Measurements from ENCODE around the gene ENTPD5. TPM values are rescaled to one million over a fixed set of nuclear protein-coding genes. Genes with fewer than 3 reads are reported as not detected.
"Not testable (repeated sequence)": the region's sequence is repeated elsewhere in the genome, so short reads cannot be mapped to it uniquely, and the experiment has no call there.

ENTPD5 gene
- polyA plus RNA-seq, 4 donors = 16.9 to 53.1 (median 44.7) TPM

DNA sequence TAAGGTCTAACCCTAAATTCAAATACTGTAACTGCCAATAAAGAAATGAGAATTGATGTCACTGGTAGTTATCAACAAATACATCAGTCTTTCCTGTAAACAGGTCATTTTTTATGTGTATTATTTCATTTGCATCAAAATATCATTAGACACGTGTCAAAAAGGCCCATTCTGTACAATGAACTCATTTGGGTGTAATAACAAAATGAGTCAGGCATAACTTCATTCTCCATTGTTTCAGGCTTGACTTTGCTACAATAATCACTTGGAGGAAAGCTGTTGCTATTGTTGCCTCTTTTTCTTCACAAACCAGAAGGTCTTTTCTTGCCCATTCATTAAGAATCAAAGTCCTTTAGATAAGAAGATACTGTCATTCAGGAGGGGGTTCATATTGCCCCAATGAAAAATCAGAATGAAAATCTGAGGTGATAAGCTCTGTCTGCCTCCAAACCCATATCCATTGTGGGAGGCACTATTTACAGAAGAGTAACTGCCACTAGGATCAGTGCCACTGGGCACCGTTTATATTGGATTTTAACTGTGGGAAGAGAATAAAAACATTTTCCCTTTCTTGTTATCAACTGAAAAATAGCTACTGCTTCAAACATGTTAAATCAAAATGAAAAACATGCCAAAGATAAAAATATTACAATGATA is 10.1 kb downstream of the ENTPD5 start:
- DNase-seq (ENCODE audit: low read depth in 4 of 4, low spot score in 3 of 4) = no peak

- not testable (repeated sequence) for DNase-seq (ENCODE audit: low read depth in 4 of 4, low spot score in 3 of 4)
Observed at GRCh38 chr14:74005664-74006063, 13.4 kb downstream of the ENTPD5 start.

GRCh38 chr14:73998726-73999125 is 20.4 kb downstream of the ENTPD5 start:
- no peak for DNase-seq (ENCODE audit: low read depth in 4 of 4, low spot score in 3 of 4)

DNA sequence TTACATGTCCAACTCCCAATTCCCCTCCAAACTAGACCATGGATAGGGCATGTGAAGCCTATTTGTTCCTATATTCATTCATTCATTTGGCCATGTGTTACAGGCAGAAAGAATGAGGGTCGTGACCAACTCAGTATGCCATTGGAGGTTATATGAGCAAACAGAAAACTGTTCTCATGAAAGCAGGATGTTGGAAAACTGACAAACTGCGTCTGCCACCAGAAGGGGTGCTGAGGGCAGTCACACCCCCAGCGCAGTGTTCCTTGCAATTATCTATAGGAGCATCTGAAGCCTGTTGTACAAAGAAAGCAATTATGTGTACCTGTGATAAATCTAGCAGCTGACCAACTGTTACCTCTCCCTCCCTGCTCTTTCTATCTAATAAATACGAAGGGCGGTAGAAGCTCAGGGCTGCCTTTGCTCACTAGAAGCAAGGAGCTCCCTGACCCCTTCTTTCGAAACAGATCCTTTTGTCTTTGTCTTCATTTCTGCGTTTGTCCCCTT is 21.1 kb downstream of the ENTPD5 start:
- no peak for DNase-seq (ENCODE audit: low read depth in 4 of 4, low spot score in 3 of 4)

DNA sequence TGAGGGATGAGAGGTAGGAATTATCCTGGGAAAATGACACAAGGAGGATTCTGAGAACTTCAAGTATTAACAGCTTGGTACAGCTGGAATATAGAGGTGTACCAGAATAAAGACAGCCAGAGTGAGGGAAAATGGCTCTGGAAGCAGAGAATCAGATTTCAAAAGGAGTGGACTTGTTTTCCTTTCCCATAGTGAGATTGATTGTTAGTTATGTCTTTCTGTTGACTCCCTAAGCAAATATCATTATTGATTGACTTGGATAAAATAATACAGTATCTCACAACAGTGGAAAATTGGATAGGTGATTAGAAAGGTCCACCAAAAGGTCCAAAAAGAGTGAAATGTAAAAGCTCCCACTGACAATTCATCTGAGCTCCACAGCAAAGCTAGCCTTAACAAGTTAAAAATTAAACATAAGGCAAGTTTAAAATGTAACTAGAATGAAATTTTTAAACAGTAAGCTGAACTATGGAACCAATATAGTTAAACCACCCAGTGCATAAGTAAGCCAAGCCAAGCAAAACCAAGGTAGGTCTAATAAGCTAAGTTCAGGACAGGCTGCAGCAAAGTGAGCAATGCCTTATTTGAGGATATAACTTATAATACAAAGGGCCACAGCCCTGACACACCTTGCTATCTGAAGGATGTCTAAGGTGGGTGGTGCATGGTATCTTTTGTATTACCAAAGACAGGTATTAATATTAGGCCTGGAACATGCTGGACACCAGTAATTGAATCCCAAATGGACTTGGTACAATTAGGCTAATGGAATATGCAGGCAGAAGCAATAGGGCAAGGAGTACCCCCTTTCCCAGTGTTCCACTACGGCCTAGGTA is 21.8 kb downstream of the ENTPD5 start:
- no peak for DNase-seq (ENCODE audit: low read depth in 4 of 4, low spot score in 3 of 4)

DNA sequence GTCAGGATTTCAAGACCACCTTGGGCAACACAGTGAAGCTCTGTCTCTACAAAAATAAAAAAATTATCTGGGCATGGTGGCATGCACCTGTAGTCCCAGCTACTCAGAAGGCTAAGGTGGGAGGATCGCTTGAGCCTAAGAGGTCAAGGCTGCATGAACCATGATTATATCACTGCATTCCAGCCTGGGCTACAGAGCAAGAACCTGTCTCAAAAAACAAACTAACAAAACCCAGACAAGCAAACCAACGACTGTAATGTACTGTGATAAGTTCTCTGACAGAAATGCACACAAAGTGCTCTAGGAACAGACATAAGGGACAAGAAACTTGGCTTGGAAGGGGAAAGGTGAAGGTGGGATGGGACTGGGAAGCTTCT is 22.4 kb downstream of the ENTPD5 start:
- no peak for DNase-seq (ENCODE audit: low read depth in 4 of 4, low spot score in 3 of 4)

- no peak for DNase-seq (ENCODE audit: low read depth in 4 of 4, low spot score in 3 of 4)
Observed at GRCh38 chr14:73995977-73996378, 23.1 kb downstream of the ENTPD5 start.

GRCh38 chr14:73994926-73995325 is 24.2 kb downstream of the ENTPD5 start:
- not testable (repeated sequence) for DNase-seq (ENCODE audit: low read depth in 4 of 4, low spot score in 3 of 4)

- DNase-seq (ENCODE audit: low read depth in 4 of 4, low spot score in 3 of 4) = no peak
Observed at GRCh38 chr14:73991092-73991491, 28.0 kb downstream of the ENTPD5 start.

GRCh38 chr14:73988656-73989055 is 30.4 kb downstream of the ENTPD5 start:
- DNase-seq (ENCODE audit: low read depth in 4 of 4, low spot score in 3 of 4) = not testable (repeated sequence)

DNA sequence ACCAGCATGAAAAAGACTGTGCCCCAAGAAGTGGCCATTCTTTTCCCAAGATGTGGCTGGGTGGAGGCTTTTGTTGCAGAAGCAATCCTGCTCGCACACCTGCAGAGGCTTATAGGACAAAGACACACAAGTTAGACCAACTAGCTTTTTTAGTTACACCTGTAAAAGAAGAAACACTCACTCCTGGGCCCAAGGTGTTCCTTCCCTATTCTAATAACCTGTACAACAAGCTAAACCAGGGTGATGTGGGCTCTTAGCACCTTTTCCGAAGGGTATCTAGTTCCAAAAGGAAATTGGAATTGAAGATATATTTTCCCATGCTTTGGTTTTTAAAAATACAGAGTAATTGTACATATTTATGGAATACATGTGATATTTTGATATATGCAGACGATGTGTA is 31.0 kb downstream of the ENTPD5 start:
- no peak for DNase-seq (ENCODE audit: low read depth in 4 of 4, low spot score in 3 of 4)

DNA sequence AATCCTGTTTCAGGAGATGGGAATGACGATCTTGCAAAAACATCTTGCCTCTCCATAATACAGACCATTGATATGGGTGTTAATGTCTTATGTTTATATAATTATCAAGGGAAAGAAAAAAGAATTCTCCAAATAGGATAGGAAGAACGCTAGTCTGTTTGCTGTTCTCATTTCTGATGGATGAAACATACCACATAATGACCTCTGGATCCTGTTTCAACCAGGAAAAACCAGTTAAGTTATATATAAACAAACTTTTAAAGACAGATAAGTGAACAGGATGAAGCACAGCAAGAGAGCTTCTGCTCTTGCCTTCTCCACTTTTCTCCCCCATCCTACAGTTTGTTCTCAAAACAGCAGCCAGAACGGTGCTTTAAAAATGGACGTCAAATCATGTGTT is 41.2 kb downstream of the ENTPD5 start:
- no peak for DNase-seq (ENCODE audit: low read depth in 4 of 4, low spot score in 3 of 4)

DNA sequence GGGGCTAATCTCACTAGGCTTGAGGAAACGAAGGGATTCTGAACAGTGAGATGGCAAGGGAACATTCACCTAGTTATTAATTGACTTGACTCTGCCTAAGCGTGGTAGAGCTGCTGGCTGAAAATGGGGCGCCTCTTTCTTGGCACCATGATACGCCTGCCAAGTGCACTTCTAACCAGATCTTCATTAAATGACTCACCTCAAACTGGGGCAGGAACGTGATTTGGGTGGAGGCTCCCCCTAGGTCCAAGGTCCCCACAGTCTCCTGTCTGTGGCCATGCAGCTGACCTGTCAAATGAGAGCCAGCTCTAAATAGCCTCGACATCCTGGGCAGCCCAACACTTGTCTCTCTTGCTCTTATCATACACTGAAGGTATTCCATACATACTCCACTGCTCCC is 43.0 kb downstream of the ENTPD5 start:
- no peak for DNase-seq (ENCODE audit: low read depth in 4 of 4, low spot score in 3 of 4)

- no peak for DNase-seq (ENCODE audit: low read depth in 4 of 4, low spot score in 3 of 4)
Observed at GRCh38 chr14:73973497-73973896, 45.6 kb downstream of the ENTPD5 start.

DNA sequence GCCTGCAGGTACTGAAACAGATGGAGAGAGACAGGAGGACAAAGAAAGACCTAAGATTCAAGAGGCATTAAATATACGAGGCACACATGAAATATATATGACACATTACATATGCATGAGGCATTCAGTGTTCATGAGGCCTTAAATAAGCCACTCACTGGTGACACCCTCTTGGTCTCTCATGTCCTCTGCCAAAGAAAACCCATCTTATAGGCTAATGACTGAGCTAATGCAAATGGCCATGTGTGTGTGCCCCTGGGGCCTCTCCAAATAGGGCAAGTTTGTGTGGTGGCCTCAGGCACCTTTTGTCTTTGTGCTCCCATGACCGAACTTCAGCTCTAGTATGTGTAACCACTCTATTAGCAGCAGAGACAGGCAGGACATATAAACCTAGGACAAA is 50.2 kb downstream of the ENTPD5 start:
- no peak for DNase-seq (ENCODE audit: low read depth in 4 of 4, low spot score in 3 of 4)

DNA sequence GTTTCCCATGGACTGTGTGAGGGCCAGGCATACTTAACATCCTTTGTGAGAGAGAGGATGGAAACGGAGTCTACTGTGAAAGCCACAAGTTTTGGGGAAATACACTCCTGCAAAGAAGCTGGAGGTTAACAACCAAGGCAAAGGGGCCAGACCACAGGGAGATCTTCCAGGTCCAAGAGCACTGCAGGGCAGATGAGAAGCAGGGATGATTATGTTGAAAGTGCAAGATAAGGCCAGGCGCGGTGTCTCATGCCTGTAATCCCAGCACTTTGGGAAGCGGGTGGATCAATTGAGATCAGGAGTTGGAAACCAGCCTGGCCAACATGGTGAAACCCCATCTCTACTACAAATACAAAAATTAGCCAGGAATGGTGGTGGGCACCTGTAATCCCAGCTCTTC is 53.9 kb downstream of the ENTPD5 start:
- DNase-seq (ENCODE audit: low read depth in 4 of 4, low spot score in 3 of 4) = no peak

GRCh38 chr14:73961192-73961591 is 57.9 kb downstream of the ENTPD5 start:
- DNase-seq (ENCODE audit: low read depth in 4 of 4, low spot score in 3 of 4) = no peak

DNA sequence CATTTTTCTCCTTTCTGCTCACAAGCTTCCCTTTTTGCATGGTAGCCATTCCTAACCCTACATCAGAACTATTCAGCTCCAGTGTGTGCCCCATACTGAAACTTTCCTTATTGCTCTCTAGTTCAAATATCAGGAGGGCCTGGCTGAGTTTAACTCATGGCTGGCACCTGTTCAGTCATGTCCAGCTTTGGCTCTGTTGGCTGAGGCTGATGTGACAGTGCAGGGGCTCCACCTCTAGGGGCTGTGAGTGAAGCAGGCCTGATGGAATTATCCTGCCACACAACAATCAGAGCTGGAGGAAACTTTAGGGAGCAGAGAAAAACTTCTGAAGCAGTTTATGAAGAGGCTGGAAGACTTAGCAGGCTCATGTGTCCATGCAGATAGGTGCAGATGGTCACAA is 60.5 kb downstream of the ENTPD5 start:
- no peak for DNase-seq (ENCODE audit: low read depth in 4 of 4, low spot score in 3 of 4)

DNA sequence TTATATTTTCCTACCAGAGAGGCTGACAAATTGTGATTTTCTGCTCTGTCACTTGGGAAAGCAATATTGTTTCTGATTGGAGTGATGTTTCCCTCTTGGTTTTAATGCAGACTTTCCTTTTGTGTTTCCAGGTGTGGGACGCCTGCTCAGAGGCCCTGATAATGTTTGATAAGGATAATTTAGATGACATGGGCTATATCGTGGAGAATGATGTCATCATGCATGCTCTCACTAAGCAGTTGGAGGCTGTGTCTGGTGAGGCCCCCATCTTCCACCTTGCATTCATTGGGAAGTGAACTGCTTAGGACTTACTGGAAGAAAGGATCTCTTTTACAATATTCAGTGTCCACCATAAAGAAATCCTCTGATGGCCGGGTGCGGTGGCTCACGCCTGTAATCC is 63.4 kb downstream of the ENTPD5 start:
- no peak for DNase-seq (ENCODE audit: low read depth in 4 of 4, low spot score in 3 of 4)

- no peak for DNase-seq (ENCODE audit: low read depth in 4 of 4, low spot score in 3 of 4)
Observed at GRCh38 chr14:73953731-73954130, 65.4 kb downstream of the ENTPD5 start.

DNA sequence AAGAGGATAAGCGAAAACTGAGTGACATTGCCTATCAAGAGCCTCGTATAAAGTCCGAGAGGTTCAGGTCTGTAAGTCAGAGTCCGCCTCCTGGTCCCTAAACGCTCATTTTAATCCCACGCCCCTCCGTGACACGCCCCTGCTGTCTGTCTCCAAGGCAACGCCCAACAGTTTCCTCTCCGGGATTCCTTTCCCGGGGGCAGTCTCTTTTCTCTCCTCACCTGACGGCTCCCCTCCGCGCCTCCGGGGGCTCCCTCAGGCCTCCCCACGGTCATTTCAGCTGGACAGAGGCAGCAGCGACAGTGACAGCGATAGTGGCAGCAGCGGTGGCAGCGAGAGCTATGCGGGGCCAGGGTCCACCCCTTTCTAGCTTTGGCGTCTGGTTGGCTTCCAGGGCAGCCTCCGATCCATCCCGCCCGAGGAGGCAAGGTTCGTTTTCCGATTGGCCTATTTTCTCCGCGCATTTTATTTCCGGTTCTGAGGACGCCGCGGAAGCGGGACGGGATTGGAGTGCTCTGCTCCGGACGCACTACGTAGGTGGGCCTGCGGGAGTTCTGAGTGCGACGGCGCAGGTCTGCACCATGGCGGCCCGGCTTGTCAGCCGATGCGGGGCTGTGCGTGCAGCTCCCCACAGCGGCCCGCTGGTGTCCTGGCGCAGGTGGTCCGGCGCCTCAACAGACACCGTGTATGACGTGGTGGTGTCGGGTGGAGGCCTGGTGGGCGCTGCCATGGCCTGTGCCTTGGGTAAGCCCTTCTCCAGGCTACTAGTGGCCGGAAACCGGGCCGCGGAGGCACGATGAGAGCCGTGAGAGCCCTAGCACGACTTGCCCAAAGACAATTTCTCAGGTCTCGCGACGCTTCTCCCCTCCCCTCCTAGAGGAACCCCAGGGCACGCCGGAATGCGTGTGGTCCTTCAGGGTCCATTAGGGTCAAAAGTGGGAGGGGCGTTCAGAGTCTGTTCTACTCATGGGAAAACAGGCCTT is 69.0 kb downstream of the ENTPD5 start, which contains the start of the genes COQ6 and FAM161B:
TSS of gene COQ6 (plus strand) at position 551 of the 983 bp plus-strand sequence. CDS start at position 582, 31 bp downstream.
TSS of gene FAM161B (minus strand) at position 343 of the 983 bp plus-strand sequence. CDS start at position 275, 68 bp downstream.
- peak; percentile 91 to 97 (median 94) for DNase-seq (ENCODE audit: low read depth in 4 of 4, low spot score in 3 of 4)
